HG03442 (cell line): Measurements from ENCODE around the gene FGF10.

Experiments used
- ATAC-seq: cut with Tn5 transposase; IDR thresholded peaks from one replicate; pipeline ENCODE4 v1.9.1; 2021; ENCODE audit warnings: mild to moderate bottlenecking, moderate library complexity; ENCODE audit not compliant: unreplicated experiment

FGF10 gene

GRCh38 chr5:44389090-44389822 lies at the start of gene FGF10:
TSS of gene FGF10 (minus strand) at chr5:44389420. CDS start at chr5:44388682, 738 bp downstream.
- ATAC-seq = no peak

- no peak for ATAC-seq
These were observed 37.7 kb upstream of the FGF10 start for GRCh38 chr5:44426944-44427343.

GRCh38 chr5:44412286-44412685 lies 23.1 kb upstream of the FGF10 start:
- ATAC-seq = no peak

- ATAC-seq = peak; percentile 73
These were observed 12.9 kb upstream of the FGF10 start for GRCh38 chr5:44402084-44402483.

- no peak for ATAC-seq
These were observed 12.4 kb upstream of the FGF10 start for GRCh38 chr5:44401611-44402010.

DNA sequence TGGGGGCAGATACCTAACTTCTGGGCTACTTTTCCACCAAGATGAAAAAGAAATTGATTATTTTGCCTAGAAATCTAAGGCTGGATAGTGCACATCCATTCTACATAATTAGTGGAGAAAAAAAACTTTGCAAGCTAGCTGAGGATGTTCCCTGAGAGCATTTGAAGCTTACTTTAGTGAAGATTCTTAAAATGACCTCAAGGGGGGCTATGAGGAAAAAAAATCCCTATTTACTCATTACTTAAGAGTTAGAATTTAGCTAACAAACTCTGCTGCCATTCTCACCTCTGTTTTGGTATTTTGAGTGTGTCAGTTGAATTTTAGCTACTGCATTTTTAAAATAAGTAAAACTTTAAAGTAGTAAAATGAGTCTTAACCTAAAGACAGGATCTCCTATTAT lies 9.2 kb upstream of the FGF10 start:
- ATAC-seq = no peak

GRCh38 chr5:44396312-44396711 lies 7.1 kb upstream of the FGF10 start:
- ATAC-seq = no peak

DNA sequence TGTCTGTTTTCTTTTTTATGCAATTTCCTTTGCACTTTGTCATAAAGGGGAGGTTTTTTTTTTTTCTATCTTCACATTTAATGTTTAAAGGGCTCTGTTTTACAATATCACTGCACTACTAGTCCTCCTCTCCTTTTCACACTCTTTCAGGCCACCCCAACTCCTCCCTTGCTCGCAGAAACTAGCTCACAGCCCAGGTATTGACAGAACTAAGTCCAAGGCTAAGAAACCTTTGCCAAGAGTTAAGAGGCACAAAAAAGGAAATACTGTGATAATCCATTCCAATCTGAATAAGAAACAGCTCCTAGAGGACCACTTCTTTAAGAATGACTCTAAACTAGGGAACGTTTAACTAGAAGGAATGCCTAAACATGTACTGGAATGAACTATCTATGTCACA lies 1.1 kb upstream of the FGF10 start:
- ATAC-seq = no peak

DNA sequence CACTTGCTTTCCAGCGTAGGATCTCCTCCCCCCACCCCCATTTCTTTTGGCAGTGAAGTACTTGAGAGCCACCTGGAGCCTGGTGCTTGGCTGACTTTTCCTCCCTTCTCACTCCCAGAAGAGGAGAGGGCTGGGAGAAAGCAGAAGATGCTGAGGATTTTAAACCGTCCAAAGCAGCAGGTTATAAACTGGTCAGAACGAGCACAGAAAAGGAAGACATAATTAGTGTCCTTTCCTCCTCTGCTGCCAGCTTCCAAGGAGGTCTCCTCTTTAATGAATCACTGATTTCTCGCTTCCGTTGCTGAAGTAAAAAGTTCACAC lies 563 bp upstream of the FGF10 start:
- no peak for ATAC-seq

DNA sequence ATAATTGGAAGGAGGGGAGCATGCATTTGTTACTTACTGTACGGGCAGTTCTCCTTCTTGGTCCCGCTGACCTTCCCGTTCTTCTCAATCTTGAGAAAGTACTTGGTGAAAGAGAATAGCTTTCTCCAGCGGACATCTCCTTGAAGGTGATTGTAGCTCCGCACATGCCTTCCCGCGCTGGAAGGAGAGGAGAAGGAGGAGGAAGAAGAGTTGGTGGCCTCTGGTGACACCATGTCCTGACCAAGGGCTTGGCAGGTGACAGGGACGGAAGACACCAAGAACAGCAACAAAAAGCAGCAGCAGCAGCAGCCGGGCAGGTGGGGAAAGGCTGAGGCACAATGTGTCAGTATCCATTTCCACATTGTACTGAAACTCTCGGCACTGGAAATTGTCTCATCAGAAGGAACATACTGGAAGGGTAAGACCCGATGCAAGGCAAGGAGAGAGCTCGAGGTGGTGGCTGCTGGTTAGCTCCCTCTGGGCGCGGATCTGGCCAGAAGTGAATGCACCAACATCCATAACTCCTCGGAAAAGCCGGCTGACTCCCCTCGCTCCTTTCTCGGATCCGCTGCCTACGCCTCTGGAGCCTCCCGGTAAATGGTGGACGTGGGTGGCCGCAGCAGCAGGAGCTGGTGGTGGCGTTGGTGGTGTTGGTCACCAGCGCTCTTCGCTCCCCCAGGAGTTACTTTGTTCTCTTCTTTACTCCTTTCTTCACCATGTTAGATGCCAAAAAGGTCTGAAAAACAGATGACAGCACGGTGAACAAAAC lies 715 bp downstream of the FGF10 start:
- ATAC-seq = no peak

GRCh38 chr5:44387921-44388320 lies 1.3 kb downstream of the FGF10 start:
- ATAC-seq = no peak

DNA sequence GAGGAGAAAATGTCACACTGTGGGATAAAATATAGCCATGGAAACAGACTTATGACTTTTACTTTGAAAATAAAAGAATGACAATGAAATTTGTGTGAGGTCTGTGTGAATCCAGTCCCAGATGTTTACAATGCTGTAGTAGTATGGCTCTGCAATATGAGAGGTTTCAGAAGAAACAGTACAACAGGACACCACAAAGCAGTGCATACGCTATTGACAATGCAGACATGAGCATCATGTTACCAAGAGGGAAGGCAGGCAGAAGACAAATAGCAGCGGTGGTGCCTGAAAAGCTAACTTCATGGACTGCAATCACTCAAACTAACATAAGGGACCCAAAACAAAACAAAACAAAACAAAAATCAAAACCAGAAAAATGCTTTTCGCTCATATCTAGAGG lies 1.8 kb downstream of the FGF10 start:
- ATAC-seq = no peak

DNA sequence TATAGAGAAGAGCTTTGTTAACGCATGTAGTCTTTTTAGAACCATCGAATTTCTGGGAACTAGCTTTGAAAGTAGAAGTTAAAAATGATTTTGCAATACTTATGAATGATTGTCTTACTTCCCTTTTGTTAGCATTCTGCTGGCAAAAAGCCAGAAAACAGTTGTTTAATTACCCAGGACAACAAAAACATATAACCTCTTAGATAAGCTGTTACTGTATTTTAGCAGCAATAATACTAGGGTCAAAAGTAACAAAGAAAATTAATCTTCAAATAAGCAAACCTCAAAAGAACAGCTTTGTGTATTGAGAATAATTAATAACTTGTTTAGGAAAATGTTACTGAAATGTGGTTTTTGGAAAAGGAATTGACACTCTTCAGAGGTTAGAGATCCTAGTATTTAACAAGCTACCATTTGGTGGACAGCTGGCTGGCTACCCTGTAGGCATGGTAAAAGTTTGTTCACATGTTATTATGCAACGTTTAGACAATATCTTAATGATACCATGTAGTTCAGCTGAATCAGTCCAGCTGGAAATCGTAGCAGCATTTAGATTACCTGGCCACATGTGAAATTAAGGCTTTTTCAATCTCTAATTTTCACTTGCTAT lies 3.8 kb downstream of the FGF10 start:
- ATAC-seq = no peak

DNA sequence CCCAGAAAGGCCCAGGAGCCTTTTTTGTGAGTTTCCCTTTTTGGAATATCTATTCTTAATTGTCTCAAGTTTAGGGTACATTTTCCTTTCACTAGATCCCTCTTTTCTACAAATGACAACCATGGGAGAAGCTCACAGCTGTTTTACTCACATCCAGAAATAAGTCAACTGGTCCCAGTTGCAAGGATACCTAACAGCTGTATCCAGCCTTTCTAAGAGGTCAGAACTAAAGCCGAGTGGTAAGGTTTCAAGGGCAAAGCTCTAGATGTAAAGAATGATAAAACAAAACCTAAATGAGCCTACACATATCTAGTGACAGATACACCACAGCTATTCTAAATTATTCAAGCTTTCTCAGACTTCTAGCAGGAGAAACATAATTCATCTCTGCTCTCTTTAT lies 4.4 kb downstream of the FGF10 start:
- no peak for ATAC-seq

DNA sequence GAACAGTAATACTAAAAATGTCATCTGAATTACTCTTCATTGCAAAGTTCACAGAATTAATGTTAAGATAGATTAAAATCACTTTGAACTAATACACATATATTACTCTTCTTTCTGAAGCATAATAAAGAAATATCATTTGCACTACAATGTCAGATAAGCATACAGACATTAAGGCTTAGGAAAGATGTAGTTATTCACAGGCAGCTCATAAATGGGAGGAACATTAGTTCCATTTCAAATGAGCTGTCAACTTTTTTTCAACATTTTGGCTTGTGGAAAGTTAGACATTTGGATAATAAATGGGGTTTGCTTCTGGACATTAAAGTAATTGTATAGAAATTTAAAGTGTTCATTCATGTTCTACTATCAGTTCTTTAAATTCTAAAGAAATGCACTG lies 6.3 kb downstream of the FGF10 start:
- ATAC-seq = no peak

DNA sequence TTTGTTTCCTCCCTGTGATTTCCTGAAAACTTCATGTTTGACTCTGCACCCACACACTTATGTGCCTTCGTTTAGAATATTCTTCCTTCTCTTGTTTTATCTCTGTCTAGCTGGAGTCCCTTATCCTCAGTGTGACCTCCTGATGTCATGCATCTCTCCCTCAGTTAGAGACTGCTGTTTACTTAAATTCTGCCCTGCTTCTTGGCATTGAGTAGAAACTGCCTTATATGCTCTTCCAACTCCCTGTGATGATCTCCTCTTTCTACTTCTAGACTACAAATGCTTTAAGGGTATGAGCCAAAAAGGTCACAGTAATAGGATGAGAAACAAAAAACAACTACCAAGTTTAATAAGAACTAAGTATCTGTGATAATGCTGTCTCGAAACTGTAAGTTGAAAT lies 12.2 kb downstream of the FGF10 start:
- ATAC-seq = no peak

DNA sequence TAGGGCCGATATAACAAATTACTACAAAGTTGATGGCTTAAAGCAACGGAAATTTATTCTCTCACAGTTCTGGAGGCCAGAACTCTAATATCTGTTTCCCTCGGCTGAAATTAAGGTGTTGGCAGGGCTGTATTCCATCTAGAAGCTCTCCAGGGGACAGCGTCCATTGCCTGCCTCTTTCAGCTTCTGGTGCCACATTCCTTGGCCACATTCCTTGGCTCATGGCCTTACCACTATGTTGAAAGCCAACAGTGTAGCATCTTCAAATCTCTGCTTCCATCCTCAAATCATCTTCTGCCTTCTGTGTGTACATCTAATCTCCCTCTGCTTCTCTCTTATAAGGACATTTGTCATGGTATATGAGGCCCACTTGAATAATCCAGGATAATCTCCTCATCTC lies 17.2 kb downstream of the FGF10 start:
- no peak for ATAC-seq

- no peak for ATAC-seq
These were observed 22.0 kb downstream of the FGF10 start for GRCh38 chr5:44367203-44367602.

DNA sequence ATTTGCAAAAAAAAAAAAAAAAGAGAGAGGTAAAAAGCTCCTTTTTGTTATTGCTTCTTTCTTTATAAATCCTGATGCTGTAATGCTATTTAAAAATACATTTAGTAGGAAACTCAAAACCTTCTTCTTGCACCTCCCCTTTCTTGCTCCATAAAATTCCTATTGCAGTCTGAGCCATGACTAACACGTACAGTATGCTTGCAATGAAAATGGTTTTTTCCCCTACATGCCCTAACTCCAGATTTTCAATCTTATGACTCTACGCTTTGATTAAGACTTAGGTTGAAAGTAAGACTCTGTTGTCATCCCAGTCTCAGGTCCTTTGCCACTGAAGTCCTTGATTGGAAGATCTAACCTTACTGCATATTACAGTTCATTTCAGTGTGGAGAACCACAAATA lies 23.9 kb downstream of the FGF10 start:
- no peak for ATAC-seq

GRCh38 chr5:44364097-44364496 lies 25.1 kb downstream of the FGF10 start:
- no peak for ATAC-seq

- no peak for ATAC-seq
These were observed 27.7 kb downstream of the FGF10 start for GRCh38 chr5:44361342-44362001.

- no peak for ATAC-seq
These were observed 28.3 kb downstream of the FGF10 start for GRCh38 chr5:44360919-44361318.
